HepG2 (cell line): ENCODE measurements around the gene TLX1. TPM values are rescaled to one million over a fixed set of nuclear protein-coding genes. Genes with fewer than 3 reads are reported as not detected.

ENCODE experiments used
- AGO1 ChIP-seq: fragments of 200-400 bp; formaldehyde crosslinking; IDR thresholded peaks from 2 replicates; pipeline ENCODE4 v1.6.1; 2017; ENCODE audit warnings: mild to moderate bottlenecking, low read depth, low read length, moderate library complexity; ENCODE audit not compliant: poor library complexity, severe bottlenecking
- SNAPC2 ChIP-seq: sonication (generic); formaldehyde crosslinking; IDR thresholded peaks from 2 replicates; pipeline ENCODE4 v1.8.1; 2022; ENCODE audit warnings: mild to moderate bottlenecking, missing genetic modification reagents
- ZNF33A ChIP-seq: sonication (generic); formaldehyde crosslinking; IDR thresholded peaks from 2 replicates; pipeline ENCODE4 v1.5.1; 2020; ENCODE audit warnings: missing genetic modification reagents, mild to moderate bottlenecking, moderate library complexity, borderline replicate concordance
- ZNF614 ChIP-seq: IDR thresholded peaks from 2 replicates; pipeline ENCODE4 v1.6.1; 2018; ENCODE audit warnings: missing biosample characterization, missing genetic modification reagents, inconsistent platforms, borderline replicate concordance
- ZNF878 ChIP-seq: sonication (generic); formaldehyde crosslinking; IDR thresholded peaks from 2 replicates; pipeline ENCODE4 v1.8.1; 2023; ENCODE audit warnings: mild to moderate bottlenecking, missing genetic modification reagents, moderate library complexity
- polyA plus RNA-seq, 8 experiments: library from polyadenylated mRNA; depleted of rRNA in 3 of 8; stranded (reverse) in 7 of 8; unstranded in 1 of 8; fragments of >200 nt; fragmentation: Illumina TruSeq in 4 of 8; extraction: Trizol in 4 of 8; gene quantifications; 2 replicates each; pipeline versions ENCODE4 v1.2.1 to v1.2.3, GENCODE V29; 2011 to 2016; ENCODE audit warnings: low read depth in 4 of 8, missing spikeins in 1 of 8, mixed read lengths in 1 of 8; ENCODE audit not compliant: insufficient read depth in 1 of 8
- total RNA-seq, 5 experiments: library from RNA; depleted of rRNA; stranded (reverse); fragments of >200 nt; fragmentation: Illumina TruSeq; extraction: Trizol; gene quantifications; 2 replicates each; pipeline ENCODE4 v1.2.3, GENCODE V29; 2016; ENCODE audit warnings: low read depth in 1 of 5
- TF ChIP-seq, protein P1 (sequence below): sonication (generic); formaldehyde crosslinking; IDR thresholded peaks from 2 replicates; pipeline ENCODE4 v1.8.0; 2022; ENCODE audit warnings: missing genetic modification reagents, mild to moderate bottlenecking, borderline replicate concordance
- TF ChIP-seq, protein P2 (sequence below), 2 experiments: sonication (generic) in 1 of 2; formaldehyde crosslinking in 1 of 2; IDR thresholded peaks; 2 replicates each; pipeline versions ENCODE4 v1.5.1 to v1.6.1; 2011 to 2020; ENCODE audit warnings: borderline replicate concordance in 1 of 2, low read depth in 1 of 2, low read length in 1 of 2, mild to moderate bottlenecking in 1 of 2, missing genetic modification reagents in 1 of 2, moderate library complexity in 1 of 2
- TF ChIP-seq, protein P3 (sequence below): sonication (generic); formaldehyde crosslinking; IDR thresholded peaks from 2 replicates; pipeline ENCODE4 v1.4.0; 2020; ENCODE audit warnings: missing genetic modification reagents
- TF ChIP-seq, protein P4 (sequence below): sonication (generic); formaldehyde crosslinking; IDR thresholded peaks from 2 replicates; pipeline ENCODE4 v1.4.0; 2020; ENCODE audit warnings: mild to moderate bottlenecking, missing genetic modification reagents

The TLX1 gene
- total and polyA plus RNA-seq, 2 of the 13 experiments (the other 11 are each of a cell fraction or from before 2014, with no cell fraction given) = 0.07 to 0.26 TPM

DNA sequence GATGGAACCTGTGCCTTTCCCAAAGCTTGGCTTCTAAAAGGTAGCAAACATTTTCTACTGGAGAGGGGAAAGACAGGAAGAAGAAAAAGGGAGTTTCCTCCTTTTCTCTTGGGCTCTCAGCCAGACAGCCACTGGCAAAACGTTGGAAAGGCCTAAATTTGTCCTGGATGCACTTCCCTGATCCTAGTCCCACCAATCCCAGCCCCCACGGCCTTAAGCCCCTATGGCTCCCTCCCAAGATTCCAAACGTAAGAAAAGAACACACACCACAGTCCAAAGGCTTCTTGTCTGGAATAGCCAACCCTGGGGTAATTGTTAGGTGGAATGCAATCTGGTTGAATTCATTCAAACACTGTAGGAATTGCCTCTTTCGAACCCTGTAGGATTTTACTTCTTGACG, 959 bp upstream of the TLX1 start (continued):
- no peak for TF ChIP-seq ZNF878
- TF ChIP-seq, protein P1, sequence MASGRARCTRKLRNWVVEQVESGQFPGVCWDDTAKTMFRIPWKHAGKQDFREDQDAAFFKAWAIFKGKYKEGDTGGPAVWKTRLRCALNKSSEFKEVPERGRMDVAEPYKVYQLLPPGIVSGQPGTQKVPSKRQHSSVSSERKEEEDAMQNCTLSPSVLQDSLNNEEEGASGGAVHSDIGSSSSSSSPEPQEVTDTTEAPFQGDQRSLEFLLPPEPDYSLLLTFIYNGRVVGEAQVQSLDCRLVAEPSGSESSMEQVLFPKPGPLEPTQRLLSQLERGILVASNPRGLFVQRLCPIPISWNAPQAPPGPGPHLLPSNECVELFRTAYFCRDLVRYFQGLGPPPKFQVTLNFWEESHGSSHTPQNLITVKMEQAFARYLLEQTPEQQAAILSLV (CRISPR knock-in tag) = no peak
- no peak for TF ChIP-seq ZNF614
- no peak for TF ChIP-seq SNAPC2 (CRISPR knock-in tag)
- TF ChIP-seq ZNF33A (CRISPR knock-in tag) = no peak
- TF ChIP-seq, protein P2, sequence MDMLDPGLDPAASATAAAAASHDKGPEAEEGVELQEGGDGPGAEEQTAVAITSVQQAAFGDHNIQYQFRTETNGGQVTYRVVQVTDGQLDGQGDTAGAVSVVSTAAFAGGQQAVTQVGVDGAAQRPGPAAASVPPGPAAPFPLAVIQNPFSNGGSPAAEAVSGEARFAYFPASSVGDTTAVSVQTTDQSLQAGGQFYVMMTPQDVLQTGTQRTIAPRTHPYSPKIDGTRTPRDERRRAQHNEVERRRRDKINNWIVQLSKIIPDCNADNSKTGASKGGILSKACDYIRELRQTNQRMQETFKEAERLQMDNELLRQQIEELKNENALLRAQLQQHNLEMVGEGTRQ (IDR thresholded peaks at IDR 0.05; ENCODE audit: low read depth, low read length) = no peak
- TF ChIP-seq, protein P2 (CRISPR knock-in tag; IDR thresholded peaks at IDR 0.05; ENCODE audit: borderline replicate concordance) = no peak
- TF ChIP-seq, protein P3, sequence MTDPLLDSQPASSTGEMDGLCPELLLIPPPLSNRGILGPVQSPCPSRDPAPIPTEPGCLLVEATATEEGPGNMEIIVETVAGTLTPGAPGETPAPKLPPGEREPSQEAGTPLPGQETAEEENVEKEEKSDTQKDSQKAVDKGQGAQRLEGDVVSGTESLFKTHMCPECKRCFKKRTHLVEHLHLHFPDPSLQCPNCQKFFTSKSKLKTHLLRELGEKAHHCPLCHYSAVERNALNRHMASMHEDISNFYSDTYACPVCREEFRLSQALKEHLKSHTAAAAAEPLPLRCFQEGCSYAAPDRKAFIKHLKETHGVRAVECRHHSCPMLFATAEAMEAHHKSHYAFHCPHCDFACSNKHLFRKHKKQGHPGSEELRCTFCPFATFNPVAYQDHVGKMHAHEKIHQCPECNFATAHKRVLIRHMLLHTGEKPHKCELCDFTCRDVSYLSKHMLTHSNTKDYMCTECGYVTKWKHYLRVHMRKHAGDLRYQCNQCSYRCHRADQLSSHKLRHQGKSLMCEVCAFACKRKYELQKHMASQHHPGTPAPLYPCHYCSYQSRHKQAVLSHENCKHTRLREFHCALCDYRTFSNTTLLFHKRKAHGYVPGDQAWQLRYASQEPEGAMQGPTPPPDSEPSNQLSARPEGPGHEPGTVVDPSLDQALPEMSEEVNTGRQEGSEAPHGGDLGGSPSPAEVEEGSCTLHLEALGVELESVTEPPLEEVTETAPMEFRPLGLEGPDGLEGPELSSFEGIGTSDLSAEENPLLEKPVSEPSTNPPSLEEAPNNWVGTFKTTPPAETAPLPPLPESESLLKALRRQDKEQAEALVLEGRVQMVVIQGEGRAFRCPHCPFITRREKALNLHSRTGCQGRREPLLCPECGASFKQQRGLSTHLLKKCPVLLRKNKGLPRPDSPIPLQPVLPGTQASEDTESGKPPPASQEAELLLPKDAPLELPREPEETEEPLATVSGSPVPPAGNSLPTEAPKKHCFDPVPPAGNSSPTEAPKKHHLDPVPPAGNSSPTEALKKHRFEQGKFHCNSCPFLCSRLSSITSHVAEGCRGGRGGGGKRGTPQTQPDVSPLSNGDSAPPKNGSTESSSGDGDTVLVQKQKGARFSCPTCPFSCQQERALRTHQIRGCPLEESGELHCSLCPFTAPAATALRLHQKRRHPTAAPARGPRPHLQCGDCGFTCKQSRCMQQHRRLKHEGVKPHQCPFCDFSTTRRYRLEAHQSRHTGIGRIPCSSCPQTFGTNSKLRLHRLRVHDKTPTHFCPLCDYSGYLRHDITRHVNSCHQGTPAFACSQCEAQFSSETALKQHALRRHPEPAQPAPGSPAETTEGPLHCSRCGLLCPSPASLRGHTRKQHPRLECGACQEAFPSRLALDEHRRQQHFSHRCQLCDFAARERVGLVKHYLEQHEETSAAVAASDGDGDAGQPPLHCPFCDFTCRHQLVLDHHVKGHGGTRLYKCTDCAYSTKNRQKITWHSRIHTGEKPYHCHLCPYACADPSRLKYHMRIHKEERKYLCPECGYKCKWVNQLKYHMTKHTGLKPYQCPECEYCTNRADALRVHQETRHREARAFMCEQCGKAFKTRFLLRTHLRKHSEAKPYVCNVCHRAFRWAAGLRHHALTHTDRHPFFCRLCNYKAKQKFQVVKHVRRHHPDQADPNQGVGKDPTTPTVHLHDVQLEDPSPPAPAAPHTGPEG (CRISPR knock-in tag) = no peak
- no peak for TF ChIP-seq AGO1
- TF ChIP-seq, protein P4, sequence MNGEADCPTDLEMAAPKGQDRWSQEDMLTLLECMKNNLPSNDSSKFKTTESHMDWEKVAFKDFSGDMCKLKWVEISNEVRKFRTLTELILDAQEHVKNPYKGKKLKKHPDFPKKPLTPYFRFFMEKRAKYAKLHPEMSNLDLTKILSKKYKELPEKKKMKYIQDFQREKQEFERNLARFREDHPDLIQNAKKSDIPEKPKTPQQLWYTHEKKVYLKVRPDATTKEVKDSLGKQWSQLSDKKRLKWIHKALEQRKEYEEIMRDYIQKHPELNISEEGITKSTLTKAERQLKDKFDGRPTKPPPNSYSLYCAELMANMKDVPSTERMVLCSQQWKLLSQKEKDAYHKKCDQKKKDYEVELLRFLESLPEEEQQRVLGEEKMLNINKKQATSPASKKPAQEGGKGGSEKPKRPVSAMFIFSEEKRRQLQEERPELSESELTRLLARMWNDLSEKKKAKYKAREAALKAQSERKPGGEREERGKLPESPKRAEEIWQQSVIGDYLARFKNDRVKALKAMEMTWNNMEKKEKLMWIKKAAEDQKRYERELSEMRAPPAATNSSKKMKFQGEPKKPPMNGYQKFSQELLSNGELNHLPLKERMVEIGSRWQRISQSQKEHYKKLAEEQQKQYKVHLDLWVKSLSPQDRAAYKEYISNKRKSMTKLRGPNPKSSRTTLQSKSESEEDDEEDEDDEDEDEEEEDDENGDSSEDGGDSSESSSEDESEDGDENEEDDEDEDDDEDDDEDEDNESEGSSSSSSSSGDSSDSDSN (CRISPR knock-in tag) = no peak
